ENCODE measurements around the gene HDAC8. TPM values are rescaled to one million over a fixed set of nuclear protein-coding genes. Genes with fewer than 3 reads are reported as not detected.
"Not testable (repeated sequence)": the region's sequence is repeated elsewhere in the genome, so short reads cannot be mapped to it uniquely, and the experiment has no call there.

Gene HDAC8
- total RNA-seq, 1 donor from 2014 or later, result 28.4 TPM

DNA sequence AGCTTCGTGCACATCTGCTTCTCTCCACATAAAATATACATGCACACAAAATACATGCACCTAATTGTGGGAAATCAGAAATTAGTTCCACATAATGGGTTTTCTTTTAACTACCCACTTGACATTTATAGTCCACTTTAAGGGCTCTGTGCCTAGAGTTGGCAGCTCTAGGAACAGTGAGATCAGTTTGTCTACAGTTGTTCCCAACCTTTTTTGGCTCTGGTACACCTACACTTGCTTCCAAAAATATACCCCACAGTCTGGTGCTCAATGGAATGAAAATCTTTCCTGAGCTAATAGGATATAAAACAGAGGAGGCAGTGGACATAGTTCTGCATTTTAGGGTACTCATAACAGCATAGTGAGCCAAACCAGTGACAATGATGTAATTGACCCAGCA, 36.1 kb downstream of the HDAC8 start:
- DNase-seq (ENCODE audit: low read depth, low spot score), result no peak

- DNase-seq (ENCODE audit: low read depth, low spot score), result no peak
Observed at GRCh38 chrX:72532366-72532765, 40.3 kb downstream of the HDAC8 start.

- peak; percentile 17 for DNase-seq (ENCODE audit: low read depth, low spot score)
Observed at GRCh38 chrX:72526534-72527508, 45.8 kb downstream of the HDAC8 start.

- no peak for DNase-seq (ENCODE audit: low read depth, low spot score)
Observed at GRCh38 chrX:72498782-72499181, 73.9 kb downstream of the HDAC8 start.

- no peak for DNase-seq (ENCODE audit: low read depth, low spot score)
Observed at GRCh38 chrX:72495046-72495445, 77.6 kb downstream of the HDAC8 start.

DNA sequence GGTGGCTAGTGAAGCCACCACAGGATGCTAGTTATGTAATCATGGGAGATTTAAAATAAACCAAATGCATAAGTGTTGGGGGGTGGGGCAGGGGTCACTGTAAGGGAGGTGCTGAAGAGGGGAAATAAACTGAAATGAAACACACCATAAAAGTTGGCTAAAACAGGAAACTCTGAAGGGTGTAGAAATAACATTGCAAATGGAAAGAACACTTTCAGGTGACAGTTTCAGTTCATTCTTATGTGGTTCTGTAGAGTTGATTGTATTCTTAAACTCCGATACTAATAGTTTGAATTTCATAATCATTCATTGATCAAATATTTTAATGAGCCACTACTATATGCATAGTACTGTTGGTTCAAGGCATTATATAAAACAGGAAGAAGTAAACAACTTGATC, 80.1 kb downstream of the HDAC8 start:
- no peak for DNase-seq (ENCODE audit: low read depth, low spot score)

DNA sequence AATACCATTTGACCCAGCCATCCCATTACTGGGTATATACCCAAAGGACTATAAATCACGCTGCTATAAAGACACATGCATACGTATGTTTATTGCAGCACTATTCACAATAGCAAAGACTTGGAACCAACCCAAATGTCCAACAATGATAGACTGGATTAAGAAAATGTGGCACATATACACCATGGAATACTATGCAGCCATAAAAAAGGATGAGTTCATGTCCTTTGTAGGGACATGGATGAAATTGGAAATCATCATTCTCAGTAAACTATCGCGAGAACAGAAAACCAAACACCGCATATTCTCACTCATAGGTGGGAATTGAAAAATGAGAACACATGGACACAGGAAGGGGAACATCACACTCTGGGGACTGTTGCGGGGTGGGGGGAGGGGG, 82.4 kb downstream of the HDAC8 start:
- DNase-seq (ENCODE audit: low read depth, low spot score), result not testable (repeated sequence)

DNA sequence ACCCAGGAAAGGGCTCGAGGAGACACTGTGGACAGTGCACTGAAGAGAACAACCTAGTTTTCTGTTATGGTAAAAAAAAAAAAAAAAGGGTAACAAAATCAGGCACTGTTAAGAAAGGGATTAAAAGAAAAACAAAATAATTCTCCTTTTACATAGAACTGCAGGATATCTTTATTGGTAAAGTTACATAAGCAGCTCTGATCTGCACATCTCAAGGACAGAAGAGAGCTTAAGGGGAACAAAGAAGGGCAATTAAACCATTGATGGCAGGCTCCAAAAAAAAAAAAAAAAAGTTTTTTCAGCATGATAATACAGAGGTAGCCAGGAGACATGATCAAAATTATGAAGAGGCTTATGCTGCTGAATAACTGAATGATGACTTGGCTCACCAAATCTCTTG, 85.0 kb downstream of the HDAC8 start:
- no peak for DNase-seq (ENCODE audit: low read depth, low spot score)

GRCh38 chrX:72479324-72480274, 93.0 kb downstream of the HDAC8 start:
- DNase-seq (ENCODE audit: low read depth, low spot score), result no peak

- no peak for DNase-seq (ENCODE audit: low read depth, low spot score)
Observed at GRCh38 chrX:72478853-72479252, 93.8 kb downstream of the HDAC8 start.

DNA sequence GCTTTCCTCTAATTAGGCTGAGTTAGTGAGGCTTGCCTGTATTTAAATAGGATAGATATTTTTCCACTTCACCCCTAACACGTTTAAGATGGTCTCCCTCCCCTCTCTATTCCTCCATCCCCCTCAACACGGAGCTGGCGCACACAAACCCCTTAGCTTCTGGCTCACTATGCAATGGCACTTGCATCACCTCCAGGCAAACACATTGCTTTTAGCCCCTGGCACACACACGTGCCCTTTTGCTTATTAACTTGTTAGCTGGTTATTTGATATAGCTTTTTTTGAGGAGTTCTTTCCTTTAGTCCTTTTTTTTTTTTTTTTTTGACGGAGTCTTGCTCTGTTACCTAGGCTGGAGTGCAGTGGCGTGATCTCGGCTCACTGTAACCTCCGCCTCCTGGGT, 94.3 kb downstream of the HDAC8 start:
- no peak for DNase-seq (ENCODE audit: low read depth, low spot score)

DNA sequence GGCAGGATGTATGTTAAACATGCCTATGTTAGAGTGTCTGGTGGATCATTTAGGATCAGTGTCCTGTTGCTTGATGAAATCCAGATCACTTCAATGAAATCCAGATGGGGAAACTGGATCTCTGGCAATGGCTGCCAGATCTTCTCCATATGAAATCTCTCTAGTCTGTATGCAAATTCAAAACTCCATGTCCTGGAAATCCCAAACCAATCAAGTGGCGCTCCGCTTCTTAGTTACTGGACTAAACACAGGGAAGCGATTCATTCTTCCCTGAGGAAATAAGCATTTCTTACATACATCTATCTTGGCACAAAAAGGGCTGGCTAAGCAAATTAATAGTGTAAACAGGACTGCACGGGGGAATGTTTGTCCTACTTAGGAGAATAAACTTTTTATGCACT, 94.9 kb downstream of the HDAC8 start:
- DNase-seq (ENCODE audit: low read depth, low spot score), result no peak

DNA sequence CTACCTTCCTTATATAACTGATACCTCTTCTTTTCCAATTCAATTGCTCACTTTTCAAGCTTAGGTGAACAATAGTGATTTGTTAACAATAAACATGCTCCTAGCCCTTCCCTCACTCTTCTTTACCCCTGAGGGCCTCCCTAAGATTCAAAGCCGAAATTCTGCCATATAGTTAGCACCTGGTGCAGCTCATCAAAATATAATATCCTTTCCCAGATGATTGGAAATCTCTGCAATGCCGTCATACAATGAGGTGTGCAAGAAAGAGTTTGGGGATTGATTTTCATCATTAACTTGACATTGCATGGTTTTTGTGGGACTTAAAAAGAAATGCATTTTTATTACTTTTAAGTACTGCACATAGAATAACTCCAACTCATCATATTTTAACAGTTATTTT, 95.3 kb downstream of the HDAC8 start:
- no peak for DNase-seq (ENCODE audit: low read depth, low spot score)

DNA sequence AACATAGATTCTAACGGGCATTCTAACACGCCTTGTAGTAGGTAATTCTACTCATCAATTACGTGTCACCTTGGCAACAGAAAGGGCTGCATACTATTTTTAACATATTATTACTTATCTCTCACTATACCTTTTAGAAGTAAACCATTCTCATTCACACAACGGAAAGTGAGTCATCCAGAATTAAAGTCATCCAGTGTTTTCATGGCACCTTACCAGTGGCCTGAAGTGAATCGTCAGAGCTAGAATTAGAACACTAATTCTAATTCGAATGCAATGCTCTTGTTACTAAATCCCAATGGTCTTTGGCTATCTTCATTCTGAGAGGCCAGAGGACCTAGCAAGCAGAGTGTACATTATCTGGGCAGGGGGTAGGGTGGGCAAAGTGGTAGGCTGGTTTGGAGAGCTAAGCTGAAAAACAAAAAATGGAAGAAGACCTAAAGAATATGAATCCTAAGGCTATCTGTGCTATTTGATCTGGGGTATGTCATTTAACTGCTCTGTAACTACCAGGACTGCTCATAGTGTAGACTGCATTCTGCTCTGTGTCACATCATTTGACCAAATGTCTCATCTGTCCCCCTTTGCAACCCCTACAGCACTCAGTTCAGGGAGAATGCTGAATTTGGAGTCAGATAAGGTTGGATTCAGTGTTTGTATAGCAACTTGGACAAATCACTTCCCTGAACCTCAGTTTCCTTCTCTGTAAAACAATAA, 96.5 kb downstream of the HDAC8 start:
- DNase-seq (ENCODE audit: low read depth, low spot score), result no peak

DNA sequence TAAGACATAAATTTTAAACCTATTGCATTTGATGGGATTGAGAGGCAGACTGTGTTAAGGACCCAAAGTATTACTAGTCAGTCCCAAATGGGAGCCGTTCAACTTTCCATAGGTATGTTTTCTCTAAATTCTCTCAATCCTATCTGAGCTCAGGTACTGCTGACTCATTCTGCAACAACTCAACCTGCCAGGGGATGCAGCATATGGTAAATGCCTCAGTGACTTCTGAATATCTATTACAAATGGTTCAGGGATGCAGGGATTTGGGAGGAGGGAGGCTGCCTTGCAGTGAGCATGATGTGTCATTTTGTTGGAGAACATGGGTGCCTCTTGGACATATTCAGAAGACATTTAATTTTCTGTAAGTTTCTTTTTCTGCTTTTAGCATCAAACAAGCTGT, 97.3 kb downstream of the HDAC8 start:
- no peak for DNase-seq (ENCODE audit: low read depth, low spot score)

- DNase-seq (ENCODE audit: low read depth, low spot score), result no peak
Observed at GRCh38 chrX:72470532-72471223, 102.0 kb downstream of the HDAC8 start.

GRCh38 chrX:72470117-72470516, 102.5 kb downstream of the HDAC8 start:
- DNase-seq (ENCODE audit: low read depth, low spot score), result no peak

DNA sequence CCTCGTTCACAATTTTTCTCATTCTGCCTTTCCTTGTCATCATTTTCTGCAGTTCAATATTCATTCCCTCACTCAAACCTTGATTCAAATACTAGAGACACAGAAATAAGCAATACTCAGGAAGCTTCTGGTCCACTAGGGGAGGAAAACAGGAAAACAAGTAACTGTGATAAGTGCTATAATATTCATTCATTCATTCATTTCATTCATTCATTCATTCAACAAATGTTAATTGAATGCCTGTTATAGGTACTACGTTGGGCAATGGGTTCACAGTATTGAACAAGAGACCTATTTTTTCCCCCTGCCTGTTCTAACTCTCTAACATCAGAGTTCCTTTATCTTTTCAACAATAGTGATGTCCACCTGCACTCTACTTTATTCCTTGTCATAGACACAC, 104.0 kb downstream of the HDAC8 start:
- DNase-seq (ENCODE audit: low read depth, low spot score), result no peak

- DNase-seq (ENCODE audit: low read depth, low spot score), result no peak
Observed at GRCh38 chrX:72467135-72467534, 105.5 kb downstream of the HDAC8 start.

DNA sequence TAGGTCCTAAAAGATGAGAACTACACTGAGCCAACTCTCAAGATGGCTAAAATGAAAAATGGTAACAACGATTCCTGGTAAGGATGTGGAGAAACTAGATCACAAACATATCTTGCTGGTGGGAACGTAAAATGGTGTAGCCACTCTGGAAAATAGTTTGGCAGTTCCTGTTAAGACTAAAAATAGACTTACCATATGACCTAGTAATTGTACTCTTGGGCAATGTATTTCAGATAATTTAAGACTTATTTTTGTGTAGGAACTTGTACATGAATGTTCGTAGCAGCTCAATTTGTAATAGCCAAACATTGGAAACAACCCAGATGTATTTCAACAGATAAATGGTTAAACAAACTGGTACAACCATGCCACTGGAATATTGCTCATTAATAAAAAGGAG, 106.2 kb downstream of the HDAC8 start:
- no peak for DNase-seq (ENCODE audit: low read depth, low spot score)

- DNase-seq (ENCODE audit: low read depth, low spot score), result no peak
Observed at GRCh38 chrX:72465889-72466288, 106.8 kb downstream of the HDAC8 start.

Measured in pulmonary artery endothelial cell (primary cell).